Psoas muscle (tissue), 8 donors: ENCODE measurements around the gene LGALS3BP. TPM values are rescaled to one million over a fixed set of nuclear protein-coding genes. Genes with fewer than 3 reads are reported as not detected.

Experiments used
- ATAC-seq, 4 donors: fragments of 200-7000 bp; cut with Tn5 transposase; one replicate each; pipeline ENCODE4 v1.9.1; 2020; ENCODE audit warnings: moderate library complexity in 3 of 4, mild to moderate bottlenecking in 2 of 4
- DNase-seq, 2 donors: peaks; one replicate each; pipeline ENCODE4 v3.0.0-alpha.2; 2020
- H3K27ac ChIP-seq: fragments of 200-600 bp; one replicate; pipeline ENCODE4 v1.8.0; 2022
- H3K27me3 ChIP-seq, 3 donors: fragments of 200-600 bp in 1 of 3; one replicate each; pipeline versions ENCODE4 v1.6.1 to v1.8.0; 2013 to 2022; ENCODE audit warnings: low read length in 2 of 3, mild to moderate bottlenecking in 2 of 3, moderate library complexity in 1 of 3; ENCODE audit not compliant: insufficient read depth in 3 of 3
- H3K36me3 ChIP-seq, 2 donors: fragments of 200-600 bp in 1 of 2; one replicate each; pipeline versions ENCODE4 v1.6.1 to v1.8.0; 2013 to 2022; ENCODE audit warnings: low read depth in 1 of 2, mild to moderate bottlenecking in 1 of 2, moderate library complexity in 1 of 2; ENCODE audit not compliant: insufficient read depth in 1 of 2
- H3K4me1 ChIP-seq: fragments of 200-600 bp; one replicate; pipeline ENCODE4 v1.8.0; 2022
- H3K4me3 ChIP-seq: fragments of 200-600 bp; one replicate; pipeline ENCODE4 v1.8.0; 2022; ENCODE audit warnings: mild to moderate bottlenecking
- H3K9me3 ChIP-seq: fragments of 200-600 bp; one replicate; pipeline ENCODE4 v1.8.0; 2022
- WGBS, 3 donors: extraction: QIAGEN DNeasy Blood & Tissue Kit; methylation state at CpG; one replicate each; pipeline versions ENCODE4 v1.1.6 to v1.1.7; 2013; 5-methylcytosine and 5-hydroxymethylcytosine counted together
- intact Hi-C, 2 donors: fragments of 100-400 bp; cut with DNase I; formaldehyde crosslinking; loops; one replicate each; pipeline versions ENCODE4 v1.11.0 to v1.14.2; 2022
- polyA plus RNA-seq, 3 donors: library from polyadenylated mRNA; stranded (reverse); fragments of 200-250 nt; gene quantifications; one replicate each; pipeline ENCODE4 v1.2.3, GENCODE V29; 2013
- total RNA-seq, 4 donors: library from RNA; stranded (reverse); fragmentation: NEBNext Ultra II Directional in 2 of 4; extraction: Animal tissue kit (Norgen Biotek cat#: 25700) in 2 of 4; gene quantifications; one replicate each; pipeline versions ENCODE4 v1.2.1 to v1.2.4, GENCODE V29; 2021 to 2023
- TF ChIP-seq, protein P1 (sequence below): fragments of 200-600 bp; IDR thresholded peaks from one replicate; pipeline ENCODE4 v1.8.0; 2022; ENCODE audit warnings: antibody characterized with exemption
- donor health status: healthy with polysubstance abuse.
- donor health status: DM: no; HTN: no; CAD: no; lungs with moderate emphysema.
- donor health status: Bipolar disorder and iron deficiency.
- donor health status: healthy.
- donor health status: DM: yes; HTN: yes; CAD: no.
- donor health status: DM: no; HTN: no; CAD: no.
- donor health status: DM: no; HTN: no; CAD: no.
- donor health status: DM: yes; HTN: yes; CAD: no.

The LGALS3BP gene
- total and polyA plus RNA-seq, 7 donors = 8.9 to 35.5 (median 14.9) TPM

DNA sequence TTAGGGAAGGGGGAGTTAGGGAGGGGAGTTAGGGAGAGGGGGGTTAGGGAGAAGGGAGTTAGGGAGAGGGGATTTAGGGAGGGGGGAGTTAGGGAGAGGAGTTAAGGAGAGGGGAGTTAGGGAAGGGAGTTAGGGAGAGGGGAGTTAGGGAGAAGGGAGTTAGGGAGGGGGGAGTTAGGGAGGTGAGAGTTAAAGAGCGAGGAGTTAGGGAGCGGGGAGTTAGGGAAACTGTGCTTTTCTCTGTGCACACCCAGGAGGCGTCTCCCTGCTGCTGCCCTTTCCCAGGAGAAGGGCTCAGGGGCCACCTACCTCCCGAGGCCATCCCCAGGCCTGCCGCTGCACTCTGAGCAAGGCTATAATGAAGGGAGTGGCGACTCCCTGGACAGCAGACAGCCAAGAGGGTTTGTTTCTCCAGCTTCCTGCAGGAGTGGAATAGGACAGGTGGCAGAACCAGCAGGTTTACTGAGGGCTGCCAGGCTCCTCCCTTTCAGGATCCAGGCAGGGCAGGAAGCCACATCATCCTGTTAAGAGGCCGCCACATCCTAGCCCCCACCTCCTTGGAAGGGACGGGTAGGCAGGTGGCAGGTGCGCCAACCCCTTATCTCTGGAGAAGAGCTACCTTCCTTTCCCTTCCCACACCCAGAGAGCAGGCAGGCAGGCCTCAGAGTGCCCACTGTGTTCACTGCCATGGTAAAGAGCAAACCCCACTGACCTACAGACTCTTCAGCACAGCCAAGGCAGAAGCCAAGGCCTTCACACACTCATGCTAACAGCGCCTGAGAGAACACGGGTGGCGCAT is 25.5 kb upstream of the LGALS3BP start:
- no peak overlapping the region for H3K27ac ChIP-seq
- TF ChIP-seq, protein P1, sequence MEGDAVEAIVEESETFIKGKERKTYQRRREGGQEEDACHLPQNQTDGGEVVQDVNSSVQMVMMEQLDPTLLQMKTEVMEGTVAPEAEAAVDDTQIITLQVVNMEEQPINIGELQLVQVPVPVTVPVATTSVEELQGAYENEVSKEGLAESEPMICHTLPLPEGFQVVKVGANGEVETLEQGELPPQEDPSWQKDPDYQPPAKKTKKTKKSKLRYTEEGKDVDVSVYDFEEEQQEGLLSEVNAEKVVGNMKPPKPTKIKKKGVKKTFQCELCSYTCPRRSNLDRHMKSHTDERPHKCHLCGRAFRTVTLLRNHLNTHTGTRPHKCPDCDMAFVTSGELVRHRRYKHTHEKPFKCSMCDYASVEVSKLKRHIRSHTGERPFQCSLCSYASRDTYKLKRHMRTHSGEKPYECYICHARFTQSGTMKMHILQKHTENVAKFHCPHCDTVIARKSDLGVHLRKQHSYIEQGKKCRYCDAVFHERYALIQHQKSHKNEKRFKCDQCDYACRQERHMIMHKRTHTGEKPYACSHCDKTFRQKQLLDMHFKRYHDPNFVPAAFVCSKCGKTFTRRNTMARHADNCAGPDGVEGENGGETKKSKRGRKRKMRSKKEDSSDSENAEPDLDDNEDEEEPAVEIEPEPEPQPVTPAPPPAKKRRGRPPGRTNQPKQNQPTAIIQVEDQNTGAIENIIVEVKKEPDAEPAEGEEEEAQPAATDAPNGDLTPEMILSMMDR = no peak
- DNase-seq = no peak
- no peak overlapping the region for H3K4me3 ChIP-seq
- peaks cover 0 to 5% of the 10 kb centered on the region in 2 donors for H3K36me3 ChIP-seq
- no peaks in the 10 kb centered on the region for H3K27me3 ChIP-seq
- intact Hi-C loops = no loop called here
- no peaks in the 10 kb centered on the region for H3K9me3 ChIP-seq
- no peak for ATAC-seq
- 76 to 83% (median 81%) methylated on average over 12 of the region's 12 CpGs for WGBS, 3 donors
- H3K4me1 ChIP-seq = peaks cover 27% of the 10 kb centered on the region

DNA sequence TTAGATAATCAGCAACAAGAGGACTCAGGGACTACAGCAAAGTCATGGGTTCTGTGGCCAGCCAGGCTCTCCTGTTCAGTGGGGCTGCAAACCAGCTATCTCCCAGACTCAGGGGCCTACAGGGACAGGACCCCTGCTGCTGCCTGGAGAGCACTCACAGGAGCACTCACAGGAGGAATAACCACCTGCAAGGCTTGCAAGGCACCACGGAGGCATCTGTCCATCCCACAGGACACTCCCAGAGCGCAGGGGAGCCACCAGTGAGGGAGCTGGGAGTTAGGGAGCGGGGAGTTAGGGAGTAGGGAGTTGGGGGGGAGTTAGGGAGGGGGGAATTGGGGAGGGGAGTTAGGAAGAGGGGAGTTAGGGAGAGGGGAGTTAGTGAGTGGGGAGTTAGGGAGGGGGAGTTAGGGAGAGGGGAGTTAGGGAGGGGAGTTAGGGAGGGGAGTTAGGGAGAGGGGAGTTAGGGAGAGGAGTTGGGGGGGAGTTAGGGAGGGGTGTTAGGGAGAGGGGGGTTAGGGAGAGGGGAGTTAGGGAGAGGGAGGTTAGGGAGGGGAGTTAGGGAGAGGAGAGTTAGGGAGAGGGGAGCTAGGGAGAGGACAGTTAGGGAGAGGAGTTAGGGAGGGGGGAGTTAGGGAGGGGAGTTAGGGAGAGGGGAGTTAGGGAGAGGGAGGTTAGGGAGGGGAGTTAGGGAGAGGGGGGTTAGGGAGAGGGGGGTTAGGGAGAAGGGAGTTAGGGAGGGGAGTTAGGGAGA is 24.1 kb upstream of the LGALS3BP start:
- intact Hi-C loops = no loop called here
- Histone ChIP-seq H3K4me1 (peaks cover 24% of the 10 kb centered on the region), H3K27ac (no peak overlapping the region), H3K27me3 (no peaks in the 10 kb centered on the region), H3K36me3 (peaks cover 0 to 14% of the 10 kb centered on the region in 2 donors), H3K4me3 (no peak overlapping the region), H3K9me3 (no peaks in the 10 kb centered on the region)
- WGBS, 3 donors = 77 to 80% (median 80%) methylated on average over 3 of the region's 3 CpGs
- ATAC-seq (no peak), DNase-seq (no peak)
- TF ChIP-seq, protein P1 = no peak

DNA sequence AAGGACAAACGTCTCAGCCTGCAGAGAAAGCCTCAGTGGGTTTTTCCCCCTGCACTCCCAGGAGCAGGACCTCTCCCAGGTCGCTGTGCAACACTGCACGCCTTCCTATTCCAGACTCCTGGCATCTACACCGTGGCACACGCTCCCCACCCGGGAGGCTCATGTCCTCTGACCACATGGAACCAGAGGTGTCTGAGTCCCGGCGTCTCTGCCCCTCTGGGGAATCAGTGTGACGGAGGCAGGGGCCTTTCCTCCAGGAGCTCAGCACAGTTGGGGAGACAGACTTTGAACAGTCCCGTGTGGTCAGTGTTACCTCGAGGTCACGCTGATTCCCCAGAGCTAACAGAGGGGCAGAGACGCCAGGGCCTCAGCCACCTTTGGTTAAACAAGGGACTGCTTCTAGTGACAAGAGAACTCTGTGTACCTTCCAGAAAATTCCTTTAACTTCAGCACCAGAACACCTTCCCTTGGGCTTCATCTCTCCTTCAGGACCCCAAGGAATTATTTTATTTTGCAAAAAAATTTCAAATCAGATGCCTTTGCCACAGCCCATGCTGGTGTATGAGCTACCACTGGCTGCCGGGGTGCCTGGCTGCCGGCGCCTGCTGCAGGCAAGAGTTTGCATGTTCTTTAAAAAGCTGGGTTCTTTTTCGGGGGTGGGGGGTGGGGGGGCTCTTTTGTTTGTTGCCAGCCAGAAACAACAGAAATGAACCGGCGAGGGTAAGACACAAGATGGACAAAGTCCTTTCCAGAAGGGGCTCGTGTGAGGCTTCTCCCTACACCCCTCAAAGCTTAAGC is 23.3 kb upstream of the LGALS3BP start:
- intact Hi-C loops = no loop called here
- Histone ChIP-seq H3K27me3 (no peaks in the 10 kb centered on the region), H3K4me1 (peaks cover 24% of the 10 kb centered on the region), H3K36me3 (peaks cover 0 to 18% of the 10 kb centered on the region in 2 donors), H3K27ac (no peak overlapping the region), H3K4me3 (no peak overlapping the region), H3K9me3 (no peaks in the 10 kb centered on the region)
- ATAC-seq = no peak
- no peak for DNase-seq
- 64 to 77% (median 66%) methylated on average over 20 of the region's 20 CpGs for WGBS, 3 donors
- TF ChIP-seq, protein P1 = no peak

DNA sequence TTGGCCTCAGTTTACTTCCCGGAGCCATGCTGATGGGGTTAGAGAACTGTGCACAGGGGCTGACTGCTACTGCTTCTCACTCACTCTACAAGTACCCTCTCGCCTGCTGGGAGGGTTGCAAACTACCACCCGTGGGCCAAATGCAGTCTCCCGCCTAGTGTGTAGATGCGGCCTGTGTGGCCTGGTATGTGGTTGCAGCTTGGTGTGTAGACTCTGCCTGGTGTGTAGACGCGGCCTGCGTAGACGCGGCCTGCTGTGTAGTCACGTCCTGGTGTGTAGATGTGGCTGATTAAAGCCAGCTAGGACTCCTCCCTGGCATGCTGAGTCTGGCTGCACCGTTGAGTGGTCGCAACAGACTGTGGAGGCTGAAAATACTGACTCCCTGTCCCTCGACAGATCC is 22.6 kb upstream of the LGALS3BP start:
- no peaks in the 10 kb centered on the region for H3K27me3 ChIP-seq
- no peak overlapping the region for H3K27ac ChIP-seq
- H3K4me1 ChIP-seq = peaks cover 20% of the 10 kb centered on the region
- ATAC-seq = no peak
- 86 to 91% (median 90%) methylated on average over 14 of the region's 14 CpGs for WGBS, 3 donors
- peaks cover 0 to 18% of the 10 kb centered on the region in 2 donors for H3K36me3 ChIP-seq
- TF ChIP-seq, protein P1 = no peak
- DNase-seq = no peak
- H3K9me3 ChIP-seq = no peaks in the 10 kb centered on the region
- H3K4me3 ChIP-seq = no peak overlapping the region
- intact Hi-C loops = no loop called here
